ENCODE results near the gene IFFO2.
A peak's percentile ranks its signal among the peaks of the same experiment; 100 is the strongest.

Gene IFFO2

GRCh38 chr1:18956193-18957135 lies at the start of gene IFFO2:
IFFO2 (minus strand) TSS chr1:18956676; CDS start chr1:18956332, 344 bp downstream.
- TF ChIP-seq, protein P1, sequence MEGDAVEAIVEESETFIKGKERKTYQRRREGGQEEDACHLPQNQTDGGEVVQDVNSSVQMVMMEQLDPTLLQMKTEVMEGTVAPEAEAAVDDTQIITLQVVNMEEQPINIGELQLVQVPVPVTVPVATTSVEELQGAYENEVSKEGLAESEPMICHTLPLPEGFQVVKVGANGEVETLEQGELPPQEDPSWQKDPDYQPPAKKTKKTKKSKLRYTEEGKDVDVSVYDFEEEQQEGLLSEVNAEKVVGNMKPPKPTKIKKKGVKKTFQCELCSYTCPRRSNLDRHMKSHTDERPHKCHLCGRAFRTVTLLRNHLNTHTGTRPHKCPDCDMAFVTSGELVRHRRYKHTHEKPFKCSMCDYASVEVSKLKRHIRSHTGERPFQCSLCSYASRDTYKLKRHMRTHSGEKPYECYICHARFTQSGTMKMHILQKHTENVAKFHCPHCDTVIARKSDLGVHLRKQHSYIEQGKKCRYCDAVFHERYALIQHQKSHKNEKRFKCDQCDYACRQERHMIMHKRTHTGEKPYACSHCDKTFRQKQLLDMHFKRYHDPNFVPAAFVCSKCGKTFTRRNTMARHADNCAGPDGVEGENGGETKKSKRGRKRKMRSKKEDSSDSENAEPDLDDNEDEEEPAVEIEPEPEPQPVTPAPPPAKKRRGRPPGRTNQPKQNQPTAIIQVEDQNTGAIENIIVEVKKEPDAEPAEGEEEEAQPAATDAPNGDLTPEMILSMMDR (IDR thresholded peaks at IDR 0.05; ENCODE audit: insufficient read depth, low read depth, low read length, missing control alignments), result no peak
- peak; percentile 94 for DNase-seq (ENCODE audit: low read depth)
- peak within 1 kb of the TSS; percentile 97 for H3K4me3 ChIP-seq (ENCODE audit: low read length)

GRCh38 chr1:19006000-19006399 lies 49.5 kb upstream of the IFFO2 start:
- no peak overlapping the region for H3K4me3 ChIP-seq (ENCODE audit: low read length)
- no peak for DNase-seq (ENCODE audit: low read depth)
- TF ChIP-seq, protein P1 (IDR thresholded peaks at IDR 0.05; ENCODE audit: insufficient read depth, low read depth, low read length, missing control alignments), result no peak

DNA sequence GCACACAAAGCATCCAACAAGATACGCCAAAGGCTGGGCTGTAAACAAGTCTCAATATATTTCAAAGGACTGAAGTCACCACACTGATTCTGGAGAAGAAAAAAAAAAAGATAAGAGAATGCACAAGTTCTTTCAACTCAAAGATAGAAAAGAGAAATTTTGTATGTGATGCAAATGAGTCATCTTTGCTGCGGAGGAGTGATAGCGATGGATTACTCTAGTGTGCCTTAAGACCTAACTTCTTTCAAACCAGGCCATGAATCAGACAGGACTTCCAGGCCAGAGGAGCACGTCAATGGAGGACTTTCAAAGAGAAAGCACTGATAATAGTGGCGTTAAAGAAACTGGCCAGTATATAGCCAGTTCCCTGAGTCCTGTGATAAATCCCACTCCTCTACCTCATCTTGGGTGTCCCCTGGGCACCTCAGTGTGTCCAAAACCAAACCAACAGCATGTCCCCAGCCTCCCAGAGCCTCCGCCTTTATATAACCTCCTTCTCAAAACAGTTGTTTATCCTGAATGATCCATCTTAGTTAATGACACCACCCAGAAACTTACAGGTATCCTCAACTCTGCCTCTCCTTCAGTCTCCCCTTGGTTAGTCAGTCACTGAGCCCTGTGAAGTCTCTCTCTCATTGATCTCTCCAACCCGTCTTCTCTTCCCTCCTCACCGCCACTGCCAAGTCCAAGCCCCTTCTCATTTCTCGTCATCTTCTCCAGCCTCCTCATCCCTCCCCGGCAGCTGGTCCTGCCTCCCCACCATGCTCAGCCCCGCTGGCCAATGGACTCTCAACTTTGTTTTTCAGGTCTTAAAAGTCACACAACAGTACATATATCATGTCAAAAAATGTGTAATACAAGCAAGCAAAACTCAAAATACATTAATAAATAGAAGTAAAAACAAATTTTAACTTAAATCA lies 47.2 kb upstream of the IFFO2 start:
- no peak overlapping the region for H3K4me3 ChIP-seq (ENCODE audit: low read length)
- TF ChIP-seq, protein P1 (IDR thresholded peaks at IDR 0.05; ENCODE audit: insufficient read depth, low read depth, low read length, missing control alignments), result no peak
- no peak for DNase-seq (ENCODE audit: low read depth)

DNA sequence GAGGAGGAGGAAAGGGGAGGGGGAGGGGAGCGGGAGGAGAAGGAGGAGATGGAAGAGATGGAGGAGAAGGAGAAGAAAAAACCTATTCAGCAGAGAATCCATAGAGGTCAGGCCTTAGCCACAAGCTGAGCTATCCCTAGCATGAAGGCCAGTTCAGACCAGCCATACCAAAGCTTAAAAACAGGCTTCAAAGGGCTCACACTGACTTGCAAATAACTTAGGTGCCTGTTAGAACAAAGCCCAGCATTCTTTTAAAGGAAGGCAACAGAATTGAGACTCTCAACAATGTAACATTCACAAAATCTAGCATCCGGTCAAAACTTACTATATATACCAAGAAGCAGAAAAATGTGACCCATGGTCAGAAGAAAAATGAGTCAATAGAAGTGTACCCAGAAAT lies 43.6 kb upstream of the IFFO2 start:
- TF ChIP-seq, protein P1 (IDR thresholded peaks at IDR 0.05; ENCODE audit: insufficient read depth, low read depth, low read length, missing control alignments), result no peak
- peak; percentile 68 for DNase-seq (ENCODE audit: low read depth)
- no peak overlapping the region for H3K4me3 ChIP-seq (ENCODE audit: low read length)

GRCh38 chr1:18999359-18999758 lies 42.9 kb upstream of the IFFO2 start:
- no peak for DNase-seq (ENCODE audit: low read depth)
- TF ChIP-seq, protein P1 (IDR thresholded peaks at IDR 0.05; ENCODE audit: insufficient read depth, low read depth, low read length, missing control alignments), result no peak
- H3K4me3 ChIP-seq (ENCODE audit: low read length), result no peak overlapping the region

DNA sequence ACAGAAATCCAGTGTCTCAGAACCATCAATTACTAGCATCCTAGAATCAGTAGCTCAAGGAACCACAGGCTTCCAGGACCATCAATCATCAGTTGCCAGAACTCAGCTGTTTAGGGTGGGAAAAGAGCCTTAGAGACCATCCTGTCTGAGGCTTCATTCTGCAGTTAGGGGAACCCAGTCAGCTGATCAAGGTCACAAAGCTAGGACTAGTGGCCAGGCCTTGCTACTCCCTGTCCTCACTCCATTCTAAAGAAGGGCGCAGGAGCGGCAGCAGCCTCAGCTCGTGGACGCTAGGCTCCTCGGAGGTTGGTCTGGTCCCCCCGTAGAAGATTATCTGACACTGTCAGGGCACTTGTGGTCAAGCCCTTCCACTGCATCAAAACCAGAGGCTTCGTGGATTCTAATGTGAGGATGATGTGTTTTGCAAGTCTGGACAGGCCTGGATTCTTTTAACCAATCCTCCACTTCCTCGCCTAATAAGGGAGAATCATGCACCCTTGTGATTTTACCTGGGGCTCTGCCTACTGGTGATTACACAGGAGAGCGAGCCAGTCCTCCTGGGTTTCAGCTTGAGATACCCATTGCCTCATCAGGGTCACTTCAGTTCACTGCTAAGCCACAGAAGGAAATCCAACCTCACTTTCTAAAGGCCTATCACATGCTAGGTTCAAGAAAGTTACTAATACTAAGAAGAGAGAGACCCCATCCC lies 41.7 kb upstream of the IFFO2 start:
- DNase-seq (ENCODE audit: low read depth), result peak; percentile 97
- TF ChIP-seq, protein P1 (IDR thresholded peaks at IDR 0.05; ENCODE audit: insufficient read depth, low read depth, low read length, missing control alignments), result no peak
- no peak overlapping the region for H3K4me3 ChIP-seq (ENCODE audit: low read length)
